ENCODE measurements around the gene LRRC45. TPM values are rescaled to one million over a fixed set of nuclear protein-coding genes. Genes with fewer than 3 reads are reported as not detected.

Gene LRRC45
- total and polyA plus RNA-seq, 9 of the 15 experiments (the other 6 are each of a cell fraction or from before 2014, with no cell fraction given): 3.5 to 21.5 (median 11.2) TPM; not detected in 2

- TF ChIP-seq DACH1 (IDR thresholded peaks at IDR 0.05; ENCODE audit: partially characterized antibody) (no peak), TRIM25 (IDR thresholded peaks at IDR 0.05; ENCODE audit: borderline replicate concordance) (no peak), CBFA2T2 (conservative IDR thresholded peaks at IDR 0.05) (no peak), FIP1L1 (IDR thresholded peaks at IDR 0.05; ENCODE audit: low read depth, low read length, poor library complexity, severe bottlenecking) (peak; percentile 62), NFATC3 (IDR thresholded peaks at IDR 0.05) (no peak), ZNF444 (CRISPR knock-in tag; IDR thresholded peaks at IDR 0.05) (no peak), NFRKB (IDR thresholded peaks at IDR 0.05; ENCODE audit: low read depth) (no peak), RBM22 (IDR thresholded peaks at IDR 0.05; ENCODE audit: low read depth, low read length, poor library complexity, severe bottlenecking) (peak; percentile 33), RREB1 (CRISPR knock-in tag; IDR thresholded peaks at IDR 0.05) (no peak), PHTF2 (CRISPR knock-in tag; IDR thresholded peaks at IDR 0.05) (no peak), ZNF445 (CRISPR knock-in tag; IDR thresholded peaks at IDR 0.05; ENCODE audit: low read depth) (no peak), FOXO4 (CRISPR knock-in tag; IDR thresholded peaks at IDR 0.05) (no peak), ZNF311 (CRISPR knock-in tag; IDR thresholded peaks at IDR 0.05) (no peak), HINFP (tag; conservative IDR thresholded peaks at IDR 0.05; ENCODE audit: low read depth) (no peak), ZNF184 (CRISPR knock-in tag; IDR thresholded peaks at IDR 0.05) (no peak)
Measured at GRCh38 chr17:82019690-82020571, 3.2 kb upstream of the LRRC45 start (continued).
